HFFc6 (cell line): ENCODE measurements around the gene MKRN2OS. TPM values are rescaled to one million over a fixed set of nuclear protein-coding genes. Genes with fewer than 3 reads are reported as not detected.

Source experiments
- DNase-seq: peaks from one replicate; pipeline ENCODE4 v3.0.0-alpha.2; 2018
- H3K27ac Mint-ChIP-seq: 2 replicates; pipeline ENCODE4 v1.8.0; 2020; ENCODE audit warnings: mild to moderate bottlenecking, mixed read lengths
- H3K27me3 Mint-ChIP-seq: 2 replicates; pipeline ENCODE4 v1.8.0; 2021; ENCODE audit warnings: mild to moderate bottlenecking, moderate library complexity, mixed read lengths; ENCODE audit not compliant: insufficient read depth
- H3K36me3 Mint-ChIP-seq: 2 replicates; pipeline ENCODE4 v1.8.0; 2021; ENCODE audit warnings: low read depth, mixed read lengths
- H3K4me1 Mint-ChIP-seq: 2 replicates; pipeline ENCODE4 v1.8.0; 2020; ENCODE audit warnings: low read depth, mixed read lengths
- H3K4me3 Mint-ChIP-seq: 2 replicates; pipeline ENCODE4 v1.8.0; 2020; ENCODE audit warnings: mild to moderate bottlenecking, moderate library complexity, mixed read lengths
- H3K9me3 Mint-ChIP-seq: 2 replicates; pipeline ENCODE4 v1.8.0; 2020; ENCODE audit warnings: mild to moderate bottlenecking, mixed read lengths
- CTCF ChIP-seq: fragments of 200-600 bp; sonication (generic); IDR thresholded peaks from 2 replicates; pipeline ENCODE4 v1.5.0; 2021; ENCODE audit warnings: antibody characterized with exemption, mild to moderate bottlenecking
- total RNA-seq, 6 experiments: library from RNA; stranded (reverse); fragmentation: NEBNext Ultra II Directional; extraction: Animal tissue kit (Norgen Biotek cat#: 25700); gene quantifications; 2 replicates in 1 of 6; 3 replicates in 5 of 6; pipeline ENCODE4 v1.2.3, GENCODE V29; 2021

Gene MKRN2OS
- total RNA-seq, 6 experiments from 2014 or later, result not detected

- no peak overlapping the region for H3K27ac Mint-ChIP-seq
- no peak overlapping the region for H3K4me3 Mint-ChIP-seq
- no peak for TF ChIP-seq CTCF
- H3K4me1 Mint-ChIP-seq, result peaks cover 37% of the 10 kb centered on the region
- no peaks in the 10 kb centered on the region for H3K9me3 Mint-ChIP-seq
- peaks cover 53% of the 10 kb centered on the region for H3K36me3 Mint-ChIP-seq
- H3K27me3 Mint-ChIP-seq, result peaks cover 2% of the 10 kb centered on the region
- DNase-seq, result no peak
Observed at GRCh38 chr3:12583280-12583679, 38.0 kb upstream of the MKRN2OS start.

GRCh38 chr3:12582730-12583129, 37.4 kb upstream of the MKRN2OS start:
- Mint-ChIP-seq H3K27ac (no peak overlapping the region), H3K36me3 (peaks cover 57% of the 10 kb centered on the region)

GRCh38 chr3:12579905-12580304, 34.6 kb upstream of the MKRN2OS start:
- peaks cover 58% of the 10 kb centered on the region for H3K4me1 Mint-ChIP-seq
- peak overlapping the region; percentile 88 for H3K27ac Mint-ChIP-seq
- peak overlapping the region; percentile 39 for H3K4me3 Mint-ChIP-seq
- no peaks in the 10 kb centered on the region for H3K9me3 Mint-ChIP-seq
- no peak for TF ChIP-seq CTCF
- H3K36me3 Mint-ChIP-seq, result peaks cover 57% of the 10 kb centered on the region
- peak; percentile 34 for DNase-seq
- peaks cover 2% of the 10 kb centered on the region for H3K27me3 Mint-ChIP-seq

More at GRCh38 chr3:12582730-12583129, 37.4 kb upstream of the MKRN2OS start:
- Mint-ChIP-seq H3K4me3 (no peak overlapping the region), H3K4me1 (peaks cover 37% of the 10 kb centered on the region), H3K9me3 (no peaks in the 10 kb centered on the region), H3K27me3 (peaks cover 2% of the 10 kb centered on the region)
- DNase-seq, result no peak
- TF ChIP-seq CTCF, result no peak

GRCh38 chr3:12579456-12579855, 34.2 kb upstream of the MKRN2OS start:
- Mint-ChIP-seq H3K36me3 (peaks cover 55% of the 10 kb centered on the region), H3K27ac (peak overlapping the region; percentile 88), H3K4me3 (peak overlapping the region; percentile 39), H3K27me3 (peaks cover 2% of the 10 kb centered on the region; the same call in 1 of the 2 replicates), H3K9me3 (no peaks in the 10 kb centered on the region), H3K4me1 (peaks cover 62% of the 10 kb centered on the region)
- TF ChIP-seq CTCF, result no peak
- no peak for DNase-seq

- DNase-seq, result no peak
- Mint-ChIP-seq H3K4me3 (no peak overlapping the region), H3K27ac (peak overlapping the region; percentile 36; the same call in 1 of the 2 replicates), H3K4me1 (peaks cover 69% of the 10 kb centered on the region), H3K27me3 (peaks cover 2% of the 10 kb centered on the region; the same call in 1 of the 2 replicates), H3K9me3 (no peaks in the 10 kb centered on the region), H3K36me3 (peaks cover 56% of the 10 kb centered on the region)
- peak; percentile 69 for TF ChIP-seq CTCF
Observed at GRCh38 chr3:12578742-12579141, 33.4 kb upstream of the MKRN2OS start.

- peak overlapping the region; percentile 38 for H3K4me3 Mint-ChIP-seq
- H3K9me3 Mint-ChIP-seq, result no peaks in the 10 kb centered on the region
- H3K4me1 Mint-ChIP-seq, result peaks cover 77% of the 10 kb centered on the region
- no peaks in the 10 kb centered on the region; the same call in 1 of the 2 replicates for H3K27me3 Mint-ChIP-seq
- DNase-seq, result no peak
- TF ChIP-seq CTCF, result no peak
- peak overlapping the region; percentile 52 for H3K27ac Mint-ChIP-seq
- H3K36me3 Mint-ChIP-seq, result peaks cover 54% of the 10 kb centered on the region
Observed at GRCh38 chr3:12577379-12577778, 32.1 kb upstream of the MKRN2OS start.
